Right lobe of liver (tissue), 6 donors: Measurements from ENCODE around the gene SEC24D. TPM values are rescaled to one million over a fixed set of nuclear protein-coding genes. Genes with fewer than 3 reads are reported as not detected.

ENCODE experiments used
- ATAC-seq, 4 donors: fragments of 200-7000 bp; cut with Tn5 transposase; one replicate each; pipeline ENCODE4 v1.9.1; 2020; ENCODE audit warnings: mild to moderate bottlenecking in 4 of 4, moderate library complexity in 4 of 4
- DNase-seq, 3 donors: peaks; one replicate each; pipeline ENCODE4 v3.0.0-alpha.2; 2020
- H3K27ac ChIP-seq, 3 donors: fragments of 200-600 bp; one replicate each; pipeline ENCODE4 v1.8.0; 2022
- H3K27me3 ChIP-seq, 2 donors: fragments of 200-600 bp; one replicate each; pipeline ENCODE4 v1.8.0; 2022
- H3K36me3 ChIP-seq, 4 donors: fragments of 200-600 bp; sonication (generic) in 1 of 4; one replicate each; pipeline versions ENCODE4 v1.5.1 to v1.8.0; 2017 to 2022; ENCODE audit warnings: control low read depth in 1 of 4
- H3K4me1 ChIP-seq, 4 donors: fragments of 200-600 bp; sonication (generic) in 1 of 4; one replicate each; pipeline versions ENCODE4 v1.5.1 to v1.8.0; 2017 to 2022; ENCODE audit warnings: control low read depth in 1 of 4
- H3K4me3 ChIP-seq, 3 donors: fragments of 200-600 bp; one replicate each; pipeline ENCODE4 v1.8.0; 2022
- H3K9me3 ChIP-seq, 4 donors: fragments of 200-600 bp; sonication (generic) in 1 of 4; one replicate each; pipeline versions ENCODE4 v1.5.1 to v1.8.0; 2017 to 2022; ENCODE audit warnings: control low read depth in 1 of 4
- CTCF ChIP-seq, 4 donors: fragments of 200-600 bp in 3 of 4; fragments of 450-650 bp in 1 of 4; IDR thresholded peaks; one replicate each; pipeline versions ENCODE4 v1.5.1 to v1.8.0; 2016 to 2022; ENCODE audit warnings: antibody characterized with exemption in 4 of 4, mild to moderate bottlenecking in 2 of 4
- POLR2A ChIP-seq: fragments of 450-650 bp; IDR thresholded peaks from one replicate; pipeline ENCODE4 v1.6.1; 2017; ENCODE audit warnings: antibody characterized with exemption, mild to moderate bottlenecking
- WGBS: methylation state at CpG from one replicate; pipeline ENCODE4 v1.1.6; 2018; ENCODE audit warnings: low coverage, low lambda C conversion rate; ENCODE audit not compliant: insufficient coverage; ENCODE audit errors: missing lambda C conversion rate; 5-methylcytosine and 5-hydroxymethylcytosine counted together
- intact Hi-C, 2 donors: fragments of 100-400 bp; cut with DNase I; formaldehyde crosslinking; loops; one replicate each; pipeline versions ENCODE4 v1.11.2 to v1.14.1; 2022
- total RNA-seq, 6 experiments: library from RNA; depleted of rRNA in 2 of 6; stranded (reverse); fragments of >200 nt in 2 of 6; fragmentation: NEBNext Ultra II Directional in 3 of 6; extraction: Animal tissue kit (Norgen Biotek cat#: 25700) in 3 of 6; gene quantifications; one replicate each; pipeline versions ENCODE4 v1.1.0 to v1.2.4, GENCODE V29; 2016 to 2023
- donor health status: DM: no; HTN: yes; CAD: no.
- donor health status: DM: no; HTN: no; CAD: no.
- donor health status: DM: no; HTN: no; CAD: no.
- donor health status: DM: no; HTN: yes; CAD: no.
- donor health status: DM: no; HTN: yes; CAD: no.

SEC24D gene
- total RNA-seq, 6 experiments from 2014 or later, result 52.2 to 80.1 (median 69.2) TPM

- peaks cover 3 to 75% (median 34%) of the 10 kb centered on the region in 4 donors for H3K36me3 ChIP-seq
- TF ChIP-seq POLR2A, result no peak
- TF ChIP-seq CTCF (IDR thresholded peaks at IDR 0.05), result no peak
Measured at GRCh38 chr4:118729287-118730286, 106.3 kb downstream of the SEC24D start.

GRCh38 chr4:118727360-118727759 lies 108.6 kb downstream of the SEC24D start:
- intact Hi-C loops, result no loop called here
- Histone ChIP-seq H3K36me3 (peaks cover 3 to 73% (median 33%) of the 10 kb centered on the region in 4 donors), H3K4me1 (no peaks in the 10 kb centered on the region), H3K4me3 (no peak overlapping the region), H3K27ac (no peak overlapping the region), H3K27me3 (no peaks in the 10 kb centered on the region), H3K9me3 (no peaks in the 10 kb centered on the region)
- ATAC-seq, result no peak
- TF ChIP-seq CTCF (IDR thresholded peaks at IDR 0.05), result no peak
- TF ChIP-seq POLR2A, result no peak
- no peak for DNase-seq
- WGBS, result 38% methylated on average over 1 of the region's 1 CpG

More at GRCh38 chr4:118729287-118730286, 106.3 kb downstream of the SEC24D start:
- Histone ChIP-seq H3K4me3 (no peak overlapping the region), H3K9me3 (no peaks in the 10 kb centered on the region), H3K4me1 (no peaks in the 10 kb centered on the region), H3K27ac (peak overlapping the region in 1 of 3 donors; percentile 3), H3K27me3 (no peaks in the 10 kb centered on the region)
- ATAC-seq (peak; percentile 25 to 67 (median 36)), DNase-seq (no peak)
- intact Hi-C loops, result no loop called here
- WGBS, result 46% methylated on average over 6 of the region's 6 CpGs

GRCh38 chr4:118723369-118723768 lies 112.6 kb downstream of the SEC24D start:
- DNase-seq (no peak), ATAC-seq (no peak)
- no peaks in the 10 kb centered on the region for H3K27me3 ChIP-seq
- intact Hi-C loops, result no loop called here
- no peaks in the 10 kb centered on the region for H3K9me3 ChIP-seq
- no peak overlapping the region for H3K4me3 ChIP-seq
- TF ChIP-seq POLR2A (no peak), CTCF (IDR thresholded peaks at IDR 0.05) (no peak)
- WGBS, result 92% methylated on average over 3 of the region's 3 CpGs
- H3K4me1 ChIP-seq, result no peaks in the 10 kb centered on the region
- no peak overlapping the region for H3K27ac ChIP-seq
- H3K36me3 ChIP-seq, result peaks cover 0 to 67% (median 30%) of the 10 kb centered on the region in 4 donors

GRCh38 chr4:118721752-118722151 lies 114.2 kb downstream of the SEC24D start:
- intact Hi-C loops, result no loop called here
- no peaks in the 10 kb centered on the region for H3K4me1 ChIP-seq
- DNase-seq (no peak), ATAC-seq (no peak)
- WGBS, result 80% methylated on average over 1 of the region's 1 CpG
- no peak overlapping the region for H3K27ac ChIP-seq
- H3K9me3 ChIP-seq, result no peaks in the 10 kb centered on the region
- H3K27me3 ChIP-seq, result no peaks in the 10 kb centered on the region
- peaks cover 0 to 50% (median 21%) of the 10 kb centered on the region in 4 donors for H3K36me3 ChIP-seq
- H3K4me3 ChIP-seq, result no peak overlapping the region
- TF ChIP-seq CTCF (IDR thresholded peaks at IDR 0.05) (no peak), POLR2A (no peak)
